HG02970 (cell line): Measurements from ENCODE around the gene KLHL35.

ENCODE experiments used
- ATAC-seq: cut with Tn5 transposase; IDR thresholded peaks from one replicate; pipeline ENCODE4 v1.9.1; 2021; ENCODE audit warnings: mild to moderate bottlenecking, moderate library complexity, moderate number of reproducible peaks; ENCODE audit not compliant: unreplicated experiment, low FRiP score

Gene KLHL35, protein sequence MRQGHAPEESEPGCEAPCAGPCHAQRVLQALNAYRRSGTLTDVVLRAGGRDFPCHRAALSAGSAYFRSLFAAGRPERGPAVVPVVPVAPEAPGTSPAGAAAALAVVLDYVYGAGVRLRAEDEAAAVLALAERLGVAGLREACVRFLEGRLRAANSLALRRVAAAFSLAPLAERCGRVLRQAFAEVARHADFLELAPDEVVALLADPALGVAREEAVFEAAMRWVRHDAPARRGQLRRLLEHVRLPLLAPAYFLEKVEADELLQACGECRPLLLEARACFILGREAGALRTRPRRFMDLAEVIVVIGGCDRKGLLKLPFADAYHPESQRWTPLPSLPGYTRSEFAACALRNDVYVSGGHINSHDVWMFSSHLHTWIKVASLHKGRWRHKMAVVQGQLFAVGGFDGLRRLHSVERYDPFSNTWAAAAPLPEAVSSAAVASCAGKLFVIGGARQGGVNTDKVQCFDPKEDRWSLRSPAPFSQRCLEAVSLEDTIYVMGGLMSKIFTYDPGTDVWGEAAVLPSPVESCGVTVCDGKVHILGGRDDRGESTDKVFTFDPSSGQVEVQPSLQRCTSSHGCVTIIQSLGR

GRCh38 chr11:75432911-75433321 is at the start of gene KLHL35:
KLHL35 (minus strand) TSS chr11:75433203; CDS start chr11:75430629, 2,574 bp downstream.
- ATAC-seq = no peak

DNA sequence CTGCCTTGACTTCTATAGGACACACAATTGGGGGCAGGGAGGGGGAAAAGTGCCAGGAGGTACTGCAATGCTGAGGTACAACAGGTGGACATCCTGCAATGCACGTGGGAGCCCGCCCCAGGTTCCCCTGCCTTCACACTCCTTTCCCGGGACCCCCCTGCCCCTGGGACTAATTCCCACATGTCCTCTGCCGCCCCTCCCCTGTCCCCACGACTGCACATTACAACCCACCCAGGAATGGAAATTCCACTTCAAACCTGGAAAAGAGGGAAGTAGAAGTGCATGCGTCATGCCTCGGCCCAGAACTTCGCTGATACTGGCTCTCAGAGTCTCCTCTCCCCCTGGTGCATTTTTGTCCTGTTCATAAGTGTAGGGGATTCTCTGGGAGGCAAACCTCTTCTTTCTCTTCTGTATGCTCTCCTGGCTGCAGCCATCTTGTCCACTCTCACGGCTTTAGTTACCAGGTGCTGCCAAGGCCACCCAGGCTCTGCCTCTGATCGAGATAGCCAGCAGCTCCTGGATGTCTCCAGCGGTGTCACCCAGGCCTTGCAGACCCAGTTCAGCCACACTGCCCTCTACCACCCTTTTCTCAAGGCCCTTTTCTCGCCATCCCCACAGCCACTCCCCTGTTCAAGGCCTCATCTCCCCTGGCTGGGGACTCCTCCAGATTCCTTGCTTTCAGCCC is 49.1 kb upstream of the KLHL35 start:
- ATAC-seq = no peak

DNA sequence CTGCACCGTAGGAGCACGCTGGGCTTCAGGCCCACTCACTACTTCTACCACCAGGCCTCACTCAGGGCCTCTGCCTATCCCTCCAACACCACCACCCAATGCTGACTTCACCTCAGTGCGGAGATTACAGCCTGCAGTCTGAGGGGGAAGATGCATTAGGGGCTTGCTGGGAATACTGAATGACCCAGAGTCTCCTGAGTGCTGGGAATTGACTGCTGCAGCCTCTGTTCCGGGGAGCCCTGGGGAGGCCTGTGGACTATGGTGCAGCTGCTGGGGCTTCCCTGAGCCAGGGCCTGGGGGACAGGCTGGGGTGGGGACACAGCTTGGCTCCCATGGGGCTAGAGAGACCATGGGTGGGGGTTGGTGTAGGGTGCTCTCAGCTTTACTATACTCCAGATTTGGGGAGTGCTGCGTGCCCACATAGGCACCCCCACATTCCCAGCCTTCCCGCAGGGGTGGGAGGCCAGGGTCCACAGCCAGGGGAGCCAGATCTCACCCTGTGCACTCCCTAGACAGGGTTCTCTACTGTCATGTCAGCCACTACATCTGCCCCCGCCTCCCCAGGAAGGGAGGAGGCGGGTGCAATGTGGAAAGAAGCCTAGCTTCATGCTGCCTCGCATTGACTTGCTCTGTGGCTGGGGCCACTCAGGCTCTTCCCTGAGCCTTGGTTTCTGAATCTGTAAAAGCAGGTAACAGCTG is 48.4 kb upstream of the KLHL35 start:
- ATAC-seq = no peak

- ATAC-seq = no peak
Observed at GRCh38 chr11:75480185-75481175, 47.5 kb upstream of the KLHL35 start.

- ATAC-seq = no peak
Observed at GRCh38 chr11:75479597-75480145, 46.7 kb upstream of the KLHL35 start.

DNA sequence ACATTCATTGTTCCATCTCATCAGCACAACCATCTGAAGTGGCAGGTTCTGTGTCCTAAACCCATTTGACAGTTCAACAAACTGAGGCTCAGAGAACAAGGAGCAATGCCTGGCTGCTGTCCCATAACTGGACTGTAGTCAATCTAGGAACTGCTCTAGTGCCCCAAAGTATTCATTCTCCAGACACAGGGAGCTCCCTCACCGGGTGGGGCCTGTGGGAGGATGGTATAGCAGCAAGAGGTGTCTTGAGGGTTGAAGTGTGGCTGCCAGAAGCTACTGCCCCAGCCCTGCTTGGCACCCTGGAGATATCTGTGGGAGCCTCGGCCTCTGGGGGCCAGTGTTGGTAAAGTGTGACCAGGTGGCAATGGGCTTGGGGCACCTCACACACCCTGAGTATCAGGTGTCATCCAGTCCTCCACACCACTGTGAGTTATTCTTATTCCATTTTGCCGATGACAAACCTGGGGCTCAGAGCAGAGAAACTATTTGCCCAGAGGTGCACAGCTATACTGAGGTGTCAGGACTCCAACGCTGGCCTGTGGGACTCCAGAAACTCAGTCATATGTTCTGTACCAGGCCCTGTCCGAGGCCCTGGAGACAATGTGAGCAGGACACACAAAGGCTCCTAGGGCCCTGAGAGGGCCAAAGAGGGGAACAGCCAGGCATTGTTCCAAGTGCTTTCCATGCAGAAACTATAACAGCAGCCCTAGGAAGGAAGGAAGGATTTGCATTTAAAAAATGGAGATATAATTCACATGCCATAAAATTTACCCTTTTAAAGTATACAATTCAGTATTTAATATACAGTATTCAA is 46.0 kb upstream of the KLHL35 start:
- no peak for ATAC-seq

GRCh38 chr11:75477614-75477935 is 44.6 kb upstream of the KLHL35 start:
- ATAC-seq = no peak

- no peak for ATAC-seq
Observed at GRCh38 chr11:75476739-75477613, 44.0 kb upstream of the KLHL35 start.

DNA sequence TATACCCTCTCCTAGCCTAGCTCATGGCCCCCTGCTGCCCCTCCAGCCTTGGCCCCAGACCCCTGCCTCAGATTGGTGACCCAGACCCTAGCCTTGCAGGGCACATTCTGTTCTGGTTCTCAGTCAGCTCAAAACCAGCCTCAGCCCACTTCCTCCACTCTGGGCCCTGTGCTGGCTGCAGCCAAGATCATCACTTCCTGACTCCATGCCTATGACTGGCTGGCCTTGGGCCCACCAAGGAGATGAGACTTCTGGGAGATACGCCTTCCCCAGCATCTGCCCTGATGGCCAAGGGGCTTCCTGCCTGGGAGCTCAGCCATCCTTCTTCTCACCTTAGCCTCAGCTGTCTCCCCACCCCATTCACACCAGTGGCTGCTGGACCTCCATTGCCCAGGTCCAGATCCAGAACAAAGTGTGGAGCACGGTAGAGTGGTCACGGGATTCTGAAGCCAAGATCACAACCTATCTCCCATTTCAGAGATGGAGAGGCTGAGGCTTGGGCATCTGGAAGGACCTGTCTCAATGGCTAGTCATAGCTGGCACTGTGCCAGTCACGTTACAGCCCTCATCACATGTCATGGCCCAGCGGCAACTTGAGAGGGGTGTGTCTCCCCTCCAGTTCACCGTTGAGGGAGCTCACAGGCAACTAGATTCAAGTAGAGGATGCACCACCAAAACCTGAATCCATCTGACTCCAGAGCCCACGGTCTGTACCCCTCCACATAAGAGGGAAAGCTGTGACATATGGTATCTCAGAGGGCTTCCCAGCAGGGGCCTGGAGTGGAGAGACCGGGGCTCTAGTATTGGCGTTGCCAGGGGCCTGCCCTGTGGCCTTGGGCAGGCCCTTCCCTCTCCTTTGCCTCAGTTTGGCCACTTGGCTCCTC is 43.0 kb upstream of the KLHL35 start:
- no peak for ATAC-seq

GRCh38 chr11:75474878-75475766 is 42.1 kb upstream of the KLHL35 start:
- no peak for ATAC-seq

GRCh38 chr11:75474240-75474639 is 41.2 kb upstream of the KLHL35 start:
- no peak for ATAC-seq

GRCh38 chr11:75473684-75474083 is 40.7 kb upstream of the KLHL35 start:
- ATAC-seq = no peak

- ATAC-seq = no peak
Observed at GRCh38 chr11:75472081-75472732, 39.2 kb upstream of the KLHL35 start.

DNA sequence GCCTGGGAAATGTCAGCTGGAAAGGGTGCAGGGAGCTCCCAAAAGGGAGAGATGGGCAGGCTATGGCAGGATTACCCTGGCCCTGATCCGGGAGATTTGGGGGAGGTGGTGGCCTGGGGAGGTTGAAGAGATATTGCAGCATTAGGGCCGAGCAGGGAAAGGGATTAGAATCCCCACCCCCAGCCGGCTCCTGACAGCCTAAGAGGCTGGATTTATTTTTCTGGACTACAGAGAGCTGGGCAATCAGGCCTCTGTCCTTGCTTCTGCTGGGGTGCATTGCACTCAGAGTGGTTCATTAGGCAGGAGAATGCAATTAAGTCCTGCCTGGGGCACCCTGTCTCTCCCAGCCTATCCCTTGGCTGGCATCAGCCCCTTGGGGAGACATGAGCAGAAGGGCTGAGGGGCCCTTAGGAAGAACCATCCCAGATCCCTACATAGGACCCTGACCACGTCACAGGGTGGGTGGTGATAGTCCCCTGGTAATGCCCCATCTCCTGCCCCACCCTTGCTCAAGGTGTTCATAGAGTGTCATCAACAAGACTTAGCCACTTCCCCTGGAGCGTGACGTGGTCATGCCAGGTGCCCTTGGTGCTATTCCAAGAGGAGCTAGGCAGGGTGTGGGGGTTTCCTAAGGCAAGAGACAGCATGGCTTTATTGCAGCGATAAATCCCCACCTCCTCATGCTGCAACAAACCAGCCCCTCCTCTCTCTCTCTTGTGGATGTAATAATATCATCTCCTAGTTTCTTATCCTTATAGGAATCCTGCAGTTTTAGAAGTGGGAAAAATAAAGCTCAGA is 38.4 kb upstream of the KLHL35 start:
- ATAC-seq = no peak
